Endodermal cell (in vitro differentiated cells): ENCODE data around the gene ZNRF3. TPM values are rescaled to one million over a fixed set of nuclear protein-coding genes. Genes with fewer than 3 reads are reported as not detected.

ENCODE experiments used
- DNase-seq: peaks from one replicate; pipeline ENCODE4 v3.0.0-alpha.2; 2017
- H3K27ac ChIP-seq: 2 replicates; pipeline ENCODE4 v1.5.1; 2013; ENCODE audit warnings: mild to moderate bottlenecking, low read depth, low read length, moderate library complexity
- H3K27me3 ChIP-seq: 2 replicates; pipeline ENCODE4 v1.6.1; 2013; ENCODE audit warnings: mild to moderate bottlenecking, low read length, moderate library complexity; ENCODE audit not compliant: insufficient read depth, control insufficient read depth, poor library complexity, severe bottlenecking
- H3K36me3 ChIP-seq: 2 replicates; pipeline ENCODE4 v1.7.0; 2013; ENCODE audit warnings: mild to moderate bottlenecking, low read length, moderate library complexity; ENCODE audit not compliant: control insufficient read depth, insufficient read depth
- H3K4me1 ChIP-seq: one replicate; pipeline ENCODE4 v1.7.0; 2013; ENCODE audit warnings: low read length; ENCODE audit not compliant: control insufficient read depth, insufficient read depth
- H3K4me3 ChIP-seq: 2 replicates; pipeline ENCODE4 v1.5.1; 2013; ENCODE audit warnings: mild to moderate bottlenecking, low read length, moderate library complexity
- H3K9ac ChIP-seq: 2 replicates; pipeline ENCODE4 v1.6.1; 2013; ENCODE audit warnings: mild to moderate bottlenecking, low read length, moderate library complexity; ENCODE audit not compliant: poor library complexity, severe bottlenecking; ENCODE audit errors: extremely low read depth
- H3K9me3 ChIP-seq: 2 replicates; pipeline ENCODE4 v1.6.1; 2013; ENCODE audit warnings: mild to moderate bottlenecking, low read length, moderate library complexity; ENCODE audit not compliant: control insufficient read depth
- H3K27ac Mint-ChIP-seq: 2 replicates; pipeline ENCODE4 v1.8.0; 2020; ENCODE audit warnings: mixed read lengths
- H3K27me3 Mint-ChIP-seq: 2 replicates; pipeline ENCODE4 v1.8.0; 2021; ENCODE audit warnings: mild to moderate bottlenecking, mixed read lengths; ENCODE audit not compliant: insufficient read depth
- H3K36me3 Mint-ChIP-seq: 2 replicates; pipeline ENCODE4 v1.8.0; 2020; ENCODE audit warnings: low read depth, mixed read lengths
- H3K4me1 Mint-ChIP-seq: 2 replicates; pipeline ENCODE4 v1.8.0; 2020; ENCODE audit warnings: mixed read lengths
- H3K4me3 Mint-ChIP-seq: 2 replicates; pipeline ENCODE4 v1.8.0; 2020; ENCODE audit warnings: mild to moderate bottlenecking, moderate library complexity, mixed read lengths
- H3K9me3 Mint-ChIP-seq: 2 replicates; pipeline ENCODE4 v1.8.0; 2020; ENCODE audit warnings: mild to moderate bottlenecking, mixed read lengths
- WGBS, 2 experiments: methylation state at CpG; one replicate each; pipeline versions ENCODE4 v1.1.5 to v1.1.7; 2013; ENCODE audit warnings: missing lambda C conversion rate in 2 of 2, mixed read lengths in 1 of 2; ENCODE audit not compliant: insufficient coverage in 1 of 2, insufficient read length in 1 of 2; 5-methylcytosine and 5-hydroxymethylcytosine counted together
- total RNA-seq, 2 donors: library from RNA; stranded (reverse); fragmentation: NEBNext Ultra II Directional in 1 of 2; extraction: Animal tissue kit (Norgen Biotek cat#: 25700) in 1 of 2; gene quantifications; 2 replicates in 1 of 2; 3 replicates in 1 of 2; pipeline ENCODE4 v1.2.1, GENCODE V29; 2021
- TF ChIP-seq, protein P1 (sequence below): fragments of 200-600 bp; sonication (generic); conservative IDR thresholded peaks from 2 replicates; pipeline ENCODE4 v1.5.0; 2021; ENCODE audit warnings: antibody characterized with exemption, mild to moderate bottlenecking

ZNRF3 gene
- total RNA-seq, 2 donors from 2014 or later, result 15.8 to 19.8 TPM

DNA sequence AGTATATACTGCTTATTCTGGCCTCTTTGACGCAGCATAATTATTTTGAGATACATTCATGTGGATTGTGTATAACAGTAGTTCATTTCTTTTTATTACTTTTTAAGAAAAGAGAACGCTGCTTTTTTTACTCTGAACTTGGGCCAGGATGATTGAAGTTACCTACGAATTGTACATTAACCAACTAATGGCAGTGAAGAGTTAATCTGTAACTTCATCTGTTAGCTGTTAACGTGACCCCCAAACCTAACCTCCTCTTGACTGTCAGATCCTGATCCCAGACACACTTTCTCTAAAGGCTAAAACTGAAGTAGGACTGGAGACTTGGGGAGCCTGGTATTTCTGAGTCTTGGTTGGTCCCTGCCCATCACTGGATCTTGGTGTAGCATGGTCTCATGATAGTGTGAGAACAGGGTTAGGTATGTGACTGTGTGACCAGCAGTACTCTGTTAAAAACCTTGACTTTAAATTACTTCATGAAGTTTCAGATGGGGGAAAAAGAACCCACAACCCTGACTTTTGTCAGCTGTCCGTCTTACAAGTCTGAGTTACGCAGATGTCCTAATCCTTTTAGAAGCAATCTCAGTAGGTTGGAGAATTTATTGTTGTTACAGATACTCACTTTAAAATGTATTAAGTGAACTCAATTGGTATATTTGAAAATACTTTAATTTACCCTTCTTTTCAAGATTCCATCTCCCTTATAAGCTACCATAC, 138.9 kb downstream of the ZNRF3 start:
- no peak for DNase-seq
- H3K27ac Mint-ChIP-seq, result no peak overlapping the region
- Histone ChIP-seq H3K4me1 (no peaks in the 10 kb centered on the region), H3K27ac (peak overlapping the region; percentile 9), H3K27me3 (no peaks in the 10 kb centered on the region), H3K4me3 (no peak overlapping the region), H3K9ac (no peak overlapping the region), H3K36me3 (no peaks in the 10 kb centered on the region), H3K9me3 (peaks cover 4% of the 10 kb centered on the region)
- H3K4me3 Mint-ChIP-seq, result no peak overlapping the region
- TF ChIP-seq, protein P1, sequence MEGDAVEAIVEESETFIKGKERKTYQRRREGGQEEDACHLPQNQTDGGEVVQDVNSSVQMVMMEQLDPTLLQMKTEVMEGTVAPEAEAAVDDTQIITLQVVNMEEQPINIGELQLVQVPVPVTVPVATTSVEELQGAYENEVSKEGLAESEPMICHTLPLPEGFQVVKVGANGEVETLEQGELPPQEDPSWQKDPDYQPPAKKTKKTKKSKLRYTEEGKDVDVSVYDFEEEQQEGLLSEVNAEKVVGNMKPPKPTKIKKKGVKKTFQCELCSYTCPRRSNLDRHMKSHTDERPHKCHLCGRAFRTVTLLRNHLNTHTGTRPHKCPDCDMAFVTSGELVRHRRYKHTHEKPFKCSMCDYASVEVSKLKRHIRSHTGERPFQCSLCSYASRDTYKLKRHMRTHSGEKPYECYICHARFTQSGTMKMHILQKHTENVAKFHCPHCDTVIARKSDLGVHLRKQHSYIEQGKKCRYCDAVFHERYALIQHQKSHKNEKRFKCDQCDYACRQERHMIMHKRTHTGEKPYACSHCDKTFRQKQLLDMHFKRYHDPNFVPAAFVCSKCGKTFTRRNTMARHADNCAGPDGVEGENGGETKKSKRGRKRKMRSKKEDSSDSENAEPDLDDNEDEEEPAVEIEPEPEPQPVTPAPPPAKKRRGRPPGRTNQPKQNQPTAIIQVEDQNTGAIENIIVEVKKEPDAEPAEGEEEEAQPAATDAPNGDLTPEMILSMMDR, result no peak
- peaks cover 26% of the 10 kb centered on the region for H3K36me3 Mint-ChIP-seq
- peaks cover 14% of the 10 kb centered on the region for H3K4me1 Mint-ChIP-seq
- H3K27me3 Mint-ChIP-seq, result no peaks in the 10 kb centered on the region
- 94 to 100% methylated on average over 3 to 6 of the region's 6 CpGs for WGBS, 2 experiments
- peaks cover 3% of the 10 kb centered on the region for H3K9me3 Mint-ChIP-seq

DNA sequence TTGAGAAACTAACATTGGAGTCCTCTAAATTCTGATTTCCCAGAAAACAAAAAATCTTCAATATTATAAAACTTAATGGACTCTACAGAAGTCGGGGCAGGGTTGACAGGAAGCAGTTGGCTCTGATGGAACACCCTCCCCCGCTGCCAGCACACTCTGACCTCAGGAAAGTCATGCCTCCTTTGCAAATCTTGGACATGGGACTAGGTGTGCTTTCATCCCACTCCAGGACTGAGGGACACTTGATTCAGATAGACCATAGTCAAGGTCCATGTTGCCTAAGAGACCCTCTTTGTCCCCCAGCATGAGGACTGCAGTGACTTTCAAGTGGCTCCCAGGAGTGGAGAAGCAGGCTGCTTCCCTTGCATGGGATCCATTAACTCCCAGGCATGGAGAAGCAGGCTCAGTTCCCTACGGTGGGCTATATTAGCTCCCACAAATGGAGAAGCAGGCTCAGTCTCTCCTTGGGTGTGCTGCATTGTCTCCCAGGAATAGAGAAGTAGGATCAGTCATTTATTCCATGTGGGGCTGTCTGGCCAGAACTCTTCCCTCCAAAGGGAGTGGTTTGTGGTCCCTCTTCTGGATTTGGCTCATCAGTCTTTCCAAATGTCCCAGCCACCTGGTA, 139.9 kb downstream of the ZNRF3 start:
- H3K9me3 Mint-ChIP-seq, result peaks cover 2% of the 10 kb centered on the region
- TF ChIP-seq, protein P1, result no peak
- Histone ChIP-seq H3K27ac (peak overlapping the region; percentile 32), H3K4me1 (no peaks in the 10 kb centered on the region), H3K9me3 (peaks cover 4% of the 10 kb centered on the region), H3K9ac (no peak overlapping the region), H3K4me3 (no peak overlapping the region), H3K36me3 (no peaks in the 10 kb centered on the region), H3K27me3 (no peaks in the 10 kb centered on the region)
- peaks cover 17% of the 10 kb centered on the region for H3K36me3 Mint-ChIP-seq
- no peak for DNase-seq
- peaks cover 14% of the 10 kb centered on the region for H3K4me1 Mint-ChIP-seq
- no peaks in the 10 kb centered on the region for H3K27me3 Mint-ChIP-seq
- 71 to 87% methylated on average over 3 of the region's 3 CpGs for WGBS, 2 experiments
- no peak overlapping the region for H3K4me3 Mint-ChIP-seq
- peak overlapping the region; percentile 6 for H3K27ac Mint-ChIP-seq

DNA sequence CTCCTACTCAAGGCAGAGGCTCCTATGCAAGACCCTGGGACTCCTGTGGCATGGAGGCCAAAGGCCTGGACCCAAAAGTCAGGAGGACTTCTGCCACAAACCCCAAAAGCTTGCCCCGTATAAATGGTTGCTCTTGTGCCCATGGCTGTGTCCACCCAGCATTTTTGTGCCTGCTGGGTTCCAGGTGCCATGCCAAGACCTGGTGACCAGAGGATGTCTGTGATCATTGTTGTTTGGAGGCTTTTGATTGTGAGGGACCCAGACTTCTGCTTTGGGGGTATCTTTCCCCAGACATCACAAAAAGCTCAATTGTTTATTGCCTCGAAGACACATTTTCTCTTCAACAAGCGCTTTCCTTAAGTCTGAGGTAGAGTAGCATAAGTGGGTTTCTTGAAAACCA, 143.2 kb downstream of the ZNRF3 start:
- H3K36me3 Mint-ChIP-seq, result peaks cover 9% of the 10 kb centered on the region
- no peak for DNase-seq
- peaks cover 12% of the 10 kb centered on the region for H3K4me1 ChIP-seq

More for the DNA sequence above, 143.2 kb downstream of the ZNRF3 start:
- Mint-ChIP-seq H3K9me3 (no peaks in the 10 kb centered on the region), H3K27ac (no peak overlapping the region), H3K27me3 (no peaks in the 10 kb centered on the region), H3K4me3 (no peak overlapping the region), H3K4me1 (peaks cover 34% of the 10 kb centered on the region)
- no peak overlapping the region for H3K27ac ChIP-seq
- no peaks in the 10 kb centered on the region for H3K27me3 ChIP-seq
- TF ChIP-seq, protein P1, result no peak
- WGBS, 2 experiments, result 90 to 95% methylated on average over 2 to 3 of the region's 3 CpGs
- no peaks in the 10 kb centered on the region for H3K9me3 ChIP-seq
- no peak overlapping the region for H3K4me3 ChIP-seq
- no peaks in the 10 kb centered on the region for H3K36me3 ChIP-seq
- no peak overlapping the region for H3K9ac ChIP-seq
